Stimulated activated CD4-positive, alpha-beta T cell treated with anti-CD3 and anti-CD28 coated beads, Interleukin-4, amount 100 ng/mL, for 4 hours (primary cell): ENCODE measurements around the gene PMVK.

Source experiments
- DNase-seq, 2 experiments: peaks; one replicate each; pipeline ENCODE4 v3.0.0-alpha.2; 2020

PMVK gene

GRCh38 chr1:154877370-154877974 is 59.0 kb downstream of the PMVK start:
- DNase-seq = no peak

- no peak for DNase-seq
Measured at GRCh38 chr1:154876842-154877369, 59.6 kb downstream of the PMVK start.
